OCI-LY7 (cell line): ENCODE measurements around the gene IDE. TPM values are rescaled to one million over a fixed set of nuclear protein-coding genes. Genes with fewer than 3 reads are reported as not detected.
A peak's percentile ranks its signal among the peaks of the same experiment; 100 is the strongest.

Source experiments
- BruUV-seq: library from RNA; stranded (reverse); fragments of 400-500 nt; replicated peaks from 2 replicates; lab custom pipeline; 2021; lab: Mats Ljungman, UMichigan
- CTCF ChIA-PET: fragments of 300-600 bp; sonication (Branson Sonifier 250); formaldehyde crosslinking; loops from one replicate; lab custom pipeline; 2022; ENCODE audit warnings: antibody characterized with exemption; ENCODE audit not compliant: unreplicated experiment; lab: Charles Lee
- POLR2A ChIA-PET: fragments of 300-600 bp; sonication (Branson Sonifier 250); formaldehyde crosslinking; loops from one replicate; lab custom pipeline; 2022; ENCODE audit warnings: antibody characterized with exemption; lab: Charles Lee
- DNase-seq: peaks from one replicate; pipeline ENCODE4 v3.0.0-alpha.2; 2015; ENCODE audit warnings: low spot score
- H2AFZ ChIP-seq: fragments of 200-600 bp; sonication (generic), shearing (Covaris generic); 2 replicates; pipeline ENCODE4 v1.6.1; 2014; ENCODE audit warnings: mild to moderate bottlenecking, antibody characterized with exemption, low read length, moderate library complexity
- H3K27ac ChIP-seq: fragments of 200-600 bp; sonication (generic); 2 replicates; pipeline ENCODE4 v1.5.1; 2014; ENCODE audit warnings: mixed run types, low read depth, mild to moderate bottlenecking, moderate library complexity, low read length, inconsistent platforms; ENCODE audit not compliant: poor library complexity, severe bottlenecking
- H3K36me3 ChIP-seq: fragments of 200-600 bp; sonication (generic); 2 replicates; pipeline ENCODE4 v1.6.1; 2014; ENCODE audit warnings: mild to moderate bottlenecking, antibody characterized with exemption, low read length, moderate library complexity, mixed read lengths; ENCODE audit not compliant: insufficient read depth
- H3K4me1 ChIP-seq: fragments of 200-600 bp; sonication (generic); 2 replicates; pipeline ENCODE4 v1.5.1; 2014; ENCODE audit warnings: mild to moderate bottlenecking, low read length; ENCODE audit not compliant: insufficient read depth, poor library complexity, severe bottlenecking
- H3K4me2 ChIP-seq: fragments of 200-600 bp; sonication (generic); 2 replicates; pipeline ENCODE4 v1.6.1; 2014; ENCODE audit warnings: mild to moderate bottlenecking, low read length
- H3K4me3 ChIP-seq: fragments of 200-600 bp; sonication (generic); 2 replicates; pipeline ENCODE4 v1.5.1; 2014; ENCODE audit warnings: mild to moderate bottlenecking, low read depth, low read length; ENCODE audit not compliant: poor library complexity, severe bottlenecking
- H3K79me2 ChIP-seq: fragments of 200-600 bp; sonication (generic); 2 replicates; pipeline ENCODE4 v1.6.1; 2016; ENCODE audit warnings: low read depth, mild to moderate bottlenecking, low read length, moderate library complexity, mixed read lengths; ENCODE audit not compliant: insufficient read depth
- H3K9me2 ChIP-seq: fragments of 200-600 bp; sonication (generic); 2 replicates; pipeline ENCODE4 v1.6.1; 2016; ENCODE audit warnings: mild to moderate bottlenecking, low read length, mixed read lengths; ENCODE audit not compliant: insufficient read depth
- H3K9me3 ChIP-seq: fragments of 200-600 bp; sonication (generic); 2 replicates; pipeline ENCODE4 v1.6.1; 2014; ENCODE audit warnings: mild to moderate bottlenecking, mixed run types, low read length, mixed read lengths
- H4K20me1 ChIP-seq: fragments of 200-600 bp; sonication (generic); 2 replicates; pipeline ENCODE4 v1.6.1; 2014; ENCODE audit warnings: mild to moderate bottlenecking, antibody characterized with exemption, low read length, moderate library complexity, mixed read lengths; ENCODE audit not compliant: insufficient read depth
- EZH2phosphoT487 ChIP-seq: fragments of 200-600 bp; sonication (generic); IDR thresholded peaks from 2 replicates; pipeline ENCODE4 v1.6.1; 2018; ENCODE audit warnings: low read depth, borderline replicate concordance, mild to moderate bottlenecking, mixed run types, antibody characterized with exemption, low read length, moderate library complexity, mixed read lengths
- intact Hi-C: fragments of 100-400 bp; cut with micrococcal nuclease; formaldehyde crosslinking; loops from one replicate; pipeline ENCODE4 v1.10.0; 2022; ENCODE audit not compliant: unreplicated experiment
- total RNA-seq, 2 experiments: library from RNA; depleted of rRNA in 1 of 2; stranded (reverse); fragments of >200 nt in 1 of 2; shearing (Covaris generic) in 1 of 2; gene quantifications; 2 replicates each; pipeline ENCODE4 v1.2.3, GENCODE V29; 2014 to 2022
- TF ChIP-seq, protein P1 (sequence below): fragments of 200-600 bp; sonication (generic); conservative IDR thresholded peaks from 2 replicates; pipeline ENCODE4 v1.5.1; 2014; ENCODE audit warnings: mild to moderate bottlenecking, antibody characterized with exemption, low read length, moderate library complexity, mixed read lengths

IDE gene
- total RNA-seq, 2 experiments from 2014 or later = 14.2 to 42.4 TPM

DNA sequence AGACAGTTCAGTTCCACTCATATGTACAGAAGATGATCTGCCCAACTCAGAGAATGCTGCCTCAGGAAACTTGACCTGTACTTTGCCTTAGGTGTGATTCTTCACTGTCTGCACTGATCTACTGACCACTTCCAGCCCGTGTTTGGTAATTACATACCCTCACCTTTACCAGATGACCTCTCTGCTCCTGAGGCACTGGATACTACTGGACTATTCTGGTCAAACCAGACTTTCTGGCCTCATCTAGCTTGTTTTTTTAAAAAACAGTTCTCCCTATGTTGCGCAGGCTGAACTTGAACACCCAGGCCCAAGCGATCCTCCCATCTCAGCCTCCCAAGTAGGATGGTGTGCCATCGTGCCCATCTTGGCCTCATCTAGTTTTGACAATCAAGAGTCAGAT, 26.2 kb downstream of the IDE start:
- Histone ChIP-seq H3K9me2 (no peaks in the 10 kb centered on the region), H3K79me2 (peaks cover 7% of the 10 kb centered on the region; the same call in 1 of the 2 replicates), H3K36me3 (peaks cover 21% of the 10 kb centered on the region), H3K9me3 (no peaks in the 10 kb centered on the region), H4K20me1 (0 out of 2 replicates have a peak, but pooled peaks cover 4% of the 10 kb centered on the region), H3K27ac (no peak overlapping the region), H3K4me2 (no peak overlapping the region), H2AFZ (no peak overlapping the region), H3K4me3 (no peak overlapping the region), H3K4me1 (peaks cover 10% of the 10 kb centered on the region)
- POLR2A ChIA-PET = no interaction called here
- no TSS peak for BruUV-seq
- intact Hi-C loops = no loop called here
- no peak for DNase-seq
- CTCF ChIA-PET = no interaction called here
- no peak for TF ChIP-seq EZH2phosphoT487
- TF ChIP-seq, protein P1, sequence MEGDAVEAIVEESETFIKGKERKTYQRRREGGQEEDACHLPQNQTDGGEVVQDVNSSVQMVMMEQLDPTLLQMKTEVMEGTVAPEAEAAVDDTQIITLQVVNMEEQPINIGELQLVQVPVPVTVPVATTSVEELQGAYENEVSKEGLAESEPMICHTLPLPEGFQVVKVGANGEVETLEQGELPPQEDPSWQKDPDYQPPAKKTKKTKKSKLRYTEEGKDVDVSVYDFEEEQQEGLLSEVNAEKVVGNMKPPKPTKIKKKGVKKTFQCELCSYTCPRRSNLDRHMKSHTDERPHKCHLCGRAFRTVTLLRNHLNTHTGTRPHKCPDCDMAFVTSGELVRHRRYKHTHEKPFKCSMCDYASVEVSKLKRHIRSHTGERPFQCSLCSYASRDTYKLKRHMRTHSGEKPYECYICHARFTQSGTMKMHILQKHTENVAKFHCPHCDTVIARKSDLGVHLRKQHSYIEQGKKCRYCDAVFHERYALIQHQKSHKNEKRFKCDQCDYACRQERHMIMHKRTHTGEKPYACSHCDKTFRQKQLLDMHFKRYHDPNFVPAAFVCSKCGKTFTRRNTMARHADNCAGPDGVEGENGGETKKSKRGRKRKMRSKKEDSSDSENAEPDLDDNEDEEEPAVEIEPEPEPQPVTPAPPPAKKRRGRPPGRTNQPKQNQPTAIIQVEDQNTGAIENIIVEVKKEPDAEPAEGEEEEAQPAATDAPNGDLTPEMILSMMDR = no peak

DNA sequence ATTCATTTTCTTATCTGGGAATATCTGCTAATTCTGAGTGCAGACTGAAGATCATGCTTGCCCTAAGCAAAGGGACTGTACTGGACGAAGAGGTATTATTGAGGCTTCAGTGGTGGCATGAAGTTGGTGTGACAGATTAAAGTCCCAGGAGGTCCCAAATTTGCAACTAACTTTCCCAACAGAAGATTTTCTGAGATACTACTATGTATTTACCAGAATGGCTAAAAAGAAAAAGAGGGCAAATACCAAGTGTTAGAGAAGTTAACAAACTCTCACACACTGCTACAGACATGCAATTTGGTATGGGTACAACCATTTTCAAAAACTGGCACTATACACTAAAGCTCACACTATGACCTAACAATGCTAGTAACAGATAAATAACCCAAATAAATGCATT, 28.3 kb downstream of the IDE start:
- BruUV-seq = no TSS peak
- H3K9me2 ChIP-seq = no peaks in the 10 kb centered on the region
- CTCF ChIA-PET = no interaction called here
- DNase-seq = no peak
- H3K27ac ChIP-seq = no peak overlapping the region
- no peak overlapping the region for H2AFZ ChIP-seq
- H4K20me1 ChIP-seq = 0 out of 2 replicates have a peak, but pooled peaks cover 4% of the 10 kb centered on the region
- no peaks in the 10 kb centered on the region for H3K79me2 ChIP-seq
- no peaks in the 10 kb centered on the region for H3K9me3 ChIP-seq
- H3K4me2 ChIP-seq = no peak overlapping the region
- POLR2A ChIA-PET = interaction anchor here (0.8 to 1.0 kb wide), 2 partner anchors 15 to 326 kb away, joined by 3 read pairs; no protein-coding TSS in a partner anchor
- peaks cover 12% of the 10 kb centered on the region; the same call in 1 of the 2 replicates for H3K36me3 ChIP-seq
- intact Hi-C loops = no loop called here
- H3K4me3 ChIP-seq = no peak overlapping the region
- TF ChIP-seq, protein P1 = no peak
- no peak for TF ChIP-seq EZH2phosphoT487
- no peaks in the 10 kb centered on the region for H3K4me1 ChIP-seq

DNA sequence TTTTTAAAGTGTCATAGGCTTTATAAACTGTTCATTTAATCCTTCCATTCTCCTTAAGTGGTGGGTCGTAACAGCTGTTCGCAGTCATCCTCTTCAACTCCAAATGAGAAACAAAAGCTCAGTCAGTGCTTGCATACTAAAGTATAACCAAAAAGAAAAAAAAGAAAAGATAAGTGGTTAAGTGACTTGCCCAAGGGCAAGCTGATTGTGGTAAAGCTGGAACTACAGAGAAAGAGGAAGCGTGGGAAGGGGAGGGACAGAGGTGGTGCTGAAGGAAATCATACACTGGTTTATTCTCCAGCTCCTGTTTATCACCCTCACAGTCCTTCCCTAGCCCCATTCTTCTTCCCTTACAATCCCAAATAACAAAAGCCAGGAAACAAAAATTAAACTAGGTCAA, 29.6 kb downstream of the IDE start:
- Histone ChIP-seq H3K36me3 (peaks cover 9% of the 10 kb centered on the region; the same call in 1 of the 2 replicates), H4K20me1 (0 out of 2 replicates have a peak, but pooled peaks cover 4% of the 10 kb centered on the region), H2AFZ (no peak overlapping the region), H3K27ac (no peak overlapping the region), H3K79me2 (no peaks in the 10 kb centered on the region), H3K4me1 (no peaks in the 10 kb centered on the region), H3K9me2 (no peaks in the 10 kb centered on the region), H3K4me2 (no peak overlapping the region), H3K4me3 (no peak overlapping the region), H3K9me3 (no peaks in the 10 kb centered on the region)
- BruUV-seq = no TSS peak
- DNase-seq = peak; percentile 9
- intact Hi-C loops = no loop called here
- ChIA-PET POLR2A (interaction anchor here (1.0 to 1.4 kb wide), 2 partner anchors 13 to 23 kb away, joined by 6 to 7 read pairs; no protein-coding TSS in a partner anchor), CTCF (interaction anchor here (0.6 kb wide), 1 partner anchor 1797 kb away, joined by 3 read pairs; no protein-coding TSS in a partner anchor)
- no peak for TF ChIP-seq EZH2phosphoT487
- TF ChIP-seq, protein P1 = no peak
